GM20431 (cell line): ENCODE data around the gene ELSPBP1.
"Not testable (repeated sequence)": the region's sequence is repeated elsewhere in the genome, so short reads cannot be mapped to it uniquely, and the experiment has no call there.

Experiments
- in situ Hi-C: fragments of 300-500 bp; cut with MseI, MboI; formaldehyde crosslinking; loops from one replicate; pipeline ENCODE4 v1.15.0; 2020; ENCODE audit warnings: low sequenced_read_pairs; ENCODE audit not compliant: unreplicated experiment

ELSPBP1 gene

GRCh38 chr19:48036765-48037164 lies 42.3 kb downstream of the ELSPBP1 start:
- in situ Hi-C loops, result no loop called here

GRCh38 chr19:48041877-48042580 lies 47.6 kb downstream of the ELSPBP1 start:
- in situ Hi-C loops, result no loop called here

GRCh38 chr19:48043675-48044258 lies 49.3 kb downstream of the ELSPBP1 start, which contains the start of gene CABP5:
Gene CABP5 (minus strand): TSS chr19:48044079. CDS start chr19:48043922, 157 bp downstream.
- in situ Hi-C loops, result no loop called here

GRCh38 chr19:48044561-48044960 lies 50.1 kb downstream of the ELSPBP1 start:
- in situ Hi-C loops, result no loop called here

- in situ Hi-C loops, result no loop called here
Measured at GRCh38 chr19:48051335-48052033, 57.1 kb downstream of the ELSPBP1 start.

- in situ Hi-C loops, result no loop called here
Measured at GRCh38 chr19:48053076-48053475, 58.6 kb downstream of the ELSPBP1 start.

GRCh38 chr19:48053856-48054255 lies 59.4 kb downstream of the ELSPBP1 start:
- in situ Hi-C loops, result no loop called here

GRCh38 chr19:48059331-48059730 lies 64.9 kb downstream of the ELSPBP1 start:
- in situ Hi-C loops, result no loop called here

- in situ Hi-C loops, result no loop called here
Measured at GRCh38 chr19:48060381-48060780, 65.9 kb downstream of the ELSPBP1 start.

GRCh38 chr19:48061401-48062344 lies 67.2 kb downstream of the ELSPBP1 start:
- in situ Hi-C loops, result no loop called here

GRCh38 chr19:48064509-48064908 lies 70.1 kb downstream of the ELSPBP1 start:
- in situ Hi-C loops, result no loop called here

- in situ Hi-C loops, result no loop called here
Measured at GRCh38 chr19:48069435-48069834, 75.0 kb downstream of the ELSPBP1 start.

- in situ Hi-C loops, result not testable (repeated sequence)
Measured at GRCh38 chr19:48070177-48070769, 75.8 kb downstream of the ELSPBP1 start.
